Ovary (tissue), 9 donors: ENCODE measurements around the gene OR2C3. TPM values are rescaled to one million over a fixed set of nuclear protein-coding genes. Genes with fewer than 3 reads are reported as not detected.

Source experiments
- DNase-seq, 5 donors: peaks; one replicate each; pipeline ENCODE4 v3.0.0-alpha.2; 2019 to 2020
- H3K27ac ChIP-seq, 2 donors: fragments of 200-600 bp; one replicate each; pipeline versions ENCODE4 v1.5.1 to v1.8.0; 2019 to 2022
- H3K27me3 ChIP-seq: fragments of 200-600 bp; one replicate; pipeline ENCODE4 v1.8.0; 2022
- H3K36me3 ChIP-seq: fragments of 200-600 bp; sonication (generic); one replicate; pipeline ENCODE4 v1.5.1; 2019
- H3K4me1 ChIP-seq: one replicate; pipeline ENCODE4 v1.8.1; 2013; ENCODE audit warnings: mild to moderate bottlenecking, moderate library complexity; ENCODE audit not compliant: insufficient read depth
- H3K4me3 ChIP-seq: fragments of 200-600 bp; sonication (generic); one replicate; pipeline ENCODE4 v1.5.1; 2017
- H3K9me3 ChIP-seq, 2 donors: fragments of 200-600 bp in 1 of 2; sonication (generic) in 1 of 2; one replicate each; pipeline versions ENCODE4 v1.5.1 to v1.8.1; 2013 to 2019; ENCODE audit warnings: mild to moderate bottlenecking in 1 of 2, moderate library complexity in 1 of 2
- CTCF ChIP-seq, 3 donors: fragments of 450-650 bp in 2 of 3; fragments of 200-600 bp in 1 of 3; IDR thresholded peaks; one replicate each; pipeline versions ENCODE4 v1.5.1 to v1.8.0; 2016 to 2022; ENCODE audit warnings: antibody characterized with exemption in 3 of 3, mild to moderate bottlenecking in 1 of 3
- EP300 ChIP-seq: sonication (generic); formaldehyde crosslinking; IDR thresholded peaks from one replicate; pipeline ENCODE4 v1.6.1; 2017; ENCODE audit warnings: antibody characterized with exemption
- POLR2A ChIP-seq: fragments of 450-650 bp; IDR thresholded peaks from one replicate; pipeline ENCODE4 v1.6.1; 2017; ENCODE audit warnings: antibody characterized with exemption, mild to moderate bottlenecking, moderate library complexity
- WGBS, 3 donors: extraction: QIAGEN DNeasy Blood & Tissue Kit in 1 of 3; methylation state at CpG; one replicate each; pipeline versions ENCODE4 v1.1.5 to v1.1.7; 2013 to 2017; 5-methylcytosine and 5-hydroxymethylcytosine counted together
- intact Hi-C, 4 donors: fragments of 100-400 bp; cut with DNase I; formaldehyde crosslinking; loops; one replicate each; pipeline versions ENCODE4 v1.11.0 to v1.15.1; 2022 to 2023
- polyA plus RNA-seq, 2 donors: library from polyadenylated mRNA; stranded (reverse); fragments of 200-250 nt in 1 of 2; fragments of 350-450 nt in 1 of 2; fragmentation: Illumina TruSeq in 1 of 2; extraction: RNeasy Lipid Tissue Mini Kit (QIAGEN cat#74804) in 1 of 2; gene quantifications; one replicate each; pipeline ENCODE4 v1.2.3, GENCODE V29; 2013 to 2014
- total RNA-seq, 7 donors: library from RNA; depleted of rRNA in 2 of 7; stranded (reverse); fragments of >200 nt in 2 of 7; fragmentation: NEBNext Ultra II Directional in 3 of 7; extraction: Animal tissue kit (Norgen Biotek cat#: 25700) in 3 of 7; gene quantifications; one replicate each; pipeline versions ENCODE4 v1.1.0 to v1.2.4, GENCODE V29; 2016 to 2023
- donor health status: DM: no; HTN: no; CAD: no; lungs with moderate emphysema.
- donor health status: DM: no; HTN: no; CAD: no.
- donor health status: Bipolar disorder and iron deficiency.
- donor health status: DM: yes; HTN: yes; CAD: no.
- donor health status: DM: no; HTN: no; CAD: no.
- donor health status: DM: yes; HTN: yes; CAD: no.

The OR2C3 gene
- total and polyA plus RNA-seq, 9 donors, result 0.04 to 0.15 TPM; not detected in 7

GRCh38 chr1:247552231-247552630, 16.0 kb upstream of the OR2C3 start:
- no peak for TF ChIP-seq EP300
- no peak for DNase-seq
- H3K36me3 ChIP-seq, result no peaks in the 10 kb centered on the region
- H3K4me3 ChIP-seq, result no peak overlapping the region
- no peaks in the 10 kb centered on the region for H3K4me1 ChIP-seq
- no peaks in the 10 kb centered on the region for H3K9me3 ChIP-seq
- WGBS, 3 donors, result 51 to 67% (median 58%) methylated on average over 2 of the region's 2 CpGs
- H3K27ac ChIP-seq, result no peak overlapping the region
- no peaks in the 10 kb centered on the region for H3K27me3 ChIP-seq
- intact Hi-C loops, result no loop called here

GRCh38 chr1:247551721-247552120, 15.5 kb upstream of the OR2C3 start:
- no peak for DNase-seq
- no peak overlapping the region for H3K4me3 ChIP-seq
- no peak overlapping the region for H3K27ac ChIP-seq
- intact Hi-C loops, result no loop called here
- H3K4me1 ChIP-seq, result no peaks in the 10 kb centered on the region
- no peaks in the 10 kb centered on the region for H3K9me3 ChIP-seq
- 20 to 38% (median 26%) methylated on average over 1 of the region's 1 CpG for WGBS, 3 donors
- H3K27me3 ChIP-seq, result no peaks in the 10 kb centered on the region
- no peaks in the 10 kb centered on the region for H3K36me3 ChIP-seq
- no peak for TF ChIP-seq EP300
- no peak for TF ChIP-seq POLR2A
- TF ChIP-seq CTCF (IDR thresholded peaks at IDR 0.05), result no peak

DNA sequence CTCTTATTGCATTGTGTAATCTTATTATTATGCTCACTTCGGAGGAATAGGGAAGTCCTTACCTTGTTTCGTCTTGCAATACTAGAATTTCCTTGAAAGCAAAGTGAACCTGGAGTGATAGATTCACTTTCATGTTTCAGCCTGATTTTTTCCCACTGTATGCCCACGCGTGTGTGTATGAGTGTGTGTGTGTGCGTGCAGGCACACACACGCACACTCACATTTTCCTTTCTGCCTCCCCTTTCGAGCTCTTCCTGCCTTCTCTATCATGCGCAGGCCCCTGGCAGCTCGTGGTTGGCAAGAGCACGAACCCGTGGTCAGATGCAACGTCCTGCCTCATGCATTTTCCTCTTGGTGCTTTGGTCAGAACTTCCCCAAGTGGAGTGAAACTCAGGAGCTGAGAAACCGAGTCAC, 12.5 kb upstream of the OR2C3 start, which contains the start of gene GCSAML:
Gene GCSAML, plus strand, starts transcription at position 366 of the 414 bp plus-strand sequence. CDS start 58 bp downstream, outside the sequence.
- no peaks in the 10 kb centered on the region for H3K4me1 ChIP-seq
- H3K27me3 ChIP-seq, result no peaks in the 10 kb centered on the region
- no peak for DNase-seq
- H3K36me3 ChIP-seq, result no peaks in the 10 kb centered on the region
- no peak within 1 kb of the TSS for H3K27ac ChIP-seq
- no peak within 1 kb of the TSS for H3K4me3 ChIP-seq
- intact Hi-C loops, result no loop called here
- WGBS, 3 donors, result 82 to 84% (median 83%) methylated on average over 13 of the region's 13 CpGs
- TF ChIP-seq CTCF (IDR thresholded peaks at IDR 0.05), result no peak
- no peak for TF ChIP-seq EP300
- no peak for TF ChIP-seq POLR2A
- H3K9me3 ChIP-seq, result no peaks in the 10 kb centered on the region

DNA sequence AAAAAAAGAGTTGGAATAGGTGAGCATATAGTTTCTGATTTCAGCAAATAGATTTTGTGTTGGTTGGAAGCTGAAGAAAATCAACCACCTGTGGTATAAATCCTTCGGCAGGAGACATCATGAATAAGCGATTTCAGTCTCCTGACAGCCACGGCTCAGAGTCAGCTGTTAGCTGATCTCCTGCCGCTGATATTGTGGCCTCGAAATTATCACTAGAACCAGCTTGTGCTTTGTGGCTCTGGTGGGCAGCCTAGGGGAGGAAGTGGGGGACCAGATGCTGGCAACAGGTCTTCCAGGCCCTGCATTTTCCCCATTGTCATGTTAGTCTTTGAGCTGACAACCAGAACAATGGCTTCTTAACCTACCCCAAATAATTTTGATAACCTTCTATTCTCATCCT, 11.9 kb upstream of the OR2C3 start:
- TF ChIP-seq POLR2A (no peak), CTCF (IDR thresholded peaks at IDR 0.05) (no peak), EP300 (no peak)
- H3K4me3 ChIP-seq, result no peak overlapping the region
- 66 to 78% (median 72%) methylated on average over 5 of the region's 5 CpGs for WGBS, 3 donors
- no peaks in the 10 kb centered on the region for H3K9me3 ChIP-seq
- no peak overlapping the region for H3K27ac ChIP-seq
- DNase-seq, result no peak
- no peaks in the 10 kb centered on the region for H3K36me3 ChIP-seq
- intact Hi-C loops, result no loop called here
- H3K4me1 ChIP-seq, result no peaks in the 10 kb centered on the region
- no peaks in the 10 kb centered on the region for H3K27me3 ChIP-seq

GRCh38 chr1:247542811-247543210, 6.6 kb upstream of the OR2C3 start:
- H3K4me3 ChIP-seq, result no peak overlapping the region
- no peaks in the 10 kb centered on the region for H3K27me3 ChIP-seq
- intact Hi-C loops, result no loop called here
- no peaks in the 10 kb centered on the region for H3K4me1 ChIP-seq
- DNase-seq, result no peak
- TF ChIP-seq EP300, result no peak
- no peak for TF ChIP-seq POLR2A
- no peak for TF ChIP-seq CTCF (IDR thresholded peaks at IDR 0.05)
- no peak overlapping the region for H3K27ac ChIP-seq
- H3K36me3 ChIP-seq, result no peaks in the 10 kb centered on the region
- 39 to 67% (median 46%) methylated on average over 3 of the region's 3 CpGs for WGBS, 3 donors
- no peaks in the 10 kb centered on the region for H3K9me3 ChIP-seq
